ENCODE results near the gene SPAG6.

The SPAG6 gene

DNA sequence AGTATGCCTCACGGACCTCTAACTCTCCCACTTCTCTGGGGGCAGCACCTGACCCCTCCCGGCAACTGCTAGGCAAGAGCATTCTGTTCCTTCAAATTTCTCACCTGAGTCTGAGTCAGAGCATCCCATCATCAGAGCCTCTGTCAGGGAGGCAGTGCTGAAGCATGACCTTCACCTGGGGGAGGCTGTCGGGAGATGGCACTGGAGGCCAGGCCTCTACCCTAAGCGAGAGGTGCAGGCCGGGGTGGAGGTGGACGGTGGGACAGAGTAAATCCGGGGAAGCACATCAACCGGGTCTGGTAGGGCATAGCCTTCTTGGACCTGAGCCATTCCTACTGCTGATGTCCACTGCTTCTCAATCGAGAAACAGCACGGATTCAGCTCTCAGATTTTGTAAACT is 90.4 kb downstream of the SPAG6 start:
- no peak for DNase-seq (ENCODE audit: low spot score)

DNA sequence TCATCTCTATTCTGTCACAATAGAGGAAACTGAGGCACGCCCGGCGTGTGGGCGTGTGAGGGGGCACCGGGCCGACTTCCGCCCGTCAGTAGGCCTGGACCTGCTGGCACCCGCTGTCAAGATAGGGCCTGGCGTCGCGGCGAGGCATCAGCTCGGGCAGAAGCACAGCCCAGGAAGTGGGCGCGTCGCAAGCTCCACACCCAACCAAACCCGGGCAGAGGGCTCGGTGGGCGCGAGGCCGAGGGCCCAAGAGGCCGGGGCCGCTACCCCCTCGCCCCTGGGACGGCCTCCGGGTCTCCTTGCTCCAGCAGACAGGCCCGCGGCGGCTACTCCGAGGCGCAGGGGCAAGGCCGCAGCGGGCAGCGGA is 91.2 kb downstream of the SPAG6 start:
- DNase-seq (ENCODE audit: low spot score) = no peak

DNA sequence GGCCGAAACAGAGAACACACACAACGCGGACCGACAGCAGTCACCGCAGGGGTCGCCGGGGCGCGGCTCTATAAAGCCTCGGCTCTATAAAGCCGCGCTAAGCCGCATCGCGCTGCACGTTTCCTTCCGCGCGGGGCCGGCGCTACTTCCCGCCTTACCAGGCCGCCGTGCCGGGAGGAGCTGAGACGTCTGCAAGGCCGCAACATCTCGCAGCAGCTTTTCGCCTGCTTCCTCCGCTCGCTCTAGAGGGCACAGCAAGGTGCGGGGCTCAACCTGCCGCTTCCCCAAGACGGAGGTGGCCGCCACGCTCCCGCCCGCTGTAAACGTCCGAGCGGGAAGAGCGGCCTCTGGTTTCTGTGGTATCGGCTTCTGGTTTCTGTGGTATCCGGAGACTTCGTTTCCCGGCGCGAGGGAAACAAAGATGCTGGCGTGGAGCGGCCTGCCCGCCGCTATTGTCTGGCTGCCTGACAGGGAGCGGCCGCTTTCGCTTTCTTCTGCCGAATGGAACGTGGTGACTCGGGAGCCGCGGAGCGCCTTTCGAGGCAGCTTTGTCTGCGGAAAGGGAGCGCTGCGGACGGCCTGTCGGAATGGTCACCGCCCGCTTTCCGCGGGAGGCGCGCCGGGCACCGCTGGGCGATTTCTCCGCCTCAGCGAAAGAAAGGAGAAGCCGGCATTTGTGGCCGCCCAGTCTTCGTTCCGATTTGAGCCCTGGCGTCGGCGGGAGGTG is 91.8 kb downstream of the SPAG6 start:
- peak; percentile 80 for DNase-seq (ENCODE audit: low spot score)

DNA sequence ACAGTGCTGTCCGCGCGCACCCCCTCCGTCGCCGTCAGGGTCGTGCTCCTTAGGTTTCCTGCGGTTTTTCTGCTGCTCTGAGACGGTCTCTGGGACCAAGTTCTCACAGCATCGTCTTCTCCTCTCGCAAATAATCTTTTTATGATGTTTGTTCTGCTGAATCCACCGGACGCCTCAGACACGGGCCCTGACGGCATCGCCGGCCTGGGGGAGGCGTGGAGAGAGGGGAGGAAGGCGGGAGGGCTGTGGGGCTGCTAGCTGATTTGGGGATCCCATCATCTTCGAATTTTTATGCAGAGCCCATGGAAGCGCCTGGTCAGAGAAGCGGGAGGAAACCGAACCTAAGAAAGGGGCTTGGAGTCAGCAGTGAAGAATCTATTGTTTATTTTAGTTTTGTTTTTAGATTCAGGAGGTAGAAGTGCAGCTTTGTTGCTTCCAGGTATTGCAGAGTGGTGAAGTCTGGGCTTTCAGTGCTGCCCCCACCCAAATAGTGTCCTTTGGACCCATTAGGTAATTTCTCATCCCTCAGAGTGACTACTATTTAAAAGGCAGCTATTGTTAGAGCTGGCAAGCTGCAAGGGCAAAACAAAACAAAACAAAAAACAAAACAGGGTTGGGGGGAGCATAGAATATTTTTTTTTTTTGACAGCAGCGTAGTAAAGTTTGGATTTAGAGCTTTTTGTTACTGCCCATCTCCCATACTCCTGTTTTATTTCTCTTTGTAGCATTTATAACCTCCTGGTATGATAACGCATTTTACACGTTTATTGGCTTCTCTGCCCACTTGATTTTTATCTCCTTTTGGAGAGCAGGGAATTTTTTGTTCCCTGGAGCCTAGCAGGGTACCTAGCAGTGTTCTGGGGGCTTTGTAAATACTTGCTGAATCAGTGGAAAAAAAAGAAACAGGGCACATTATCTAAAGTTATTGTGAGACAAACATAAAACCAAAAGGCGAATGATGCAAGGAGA is 92.6 kb downstream of the SPAG6 start:
- DNase-seq (ENCODE audit: low spot score) = no peak

DNA sequence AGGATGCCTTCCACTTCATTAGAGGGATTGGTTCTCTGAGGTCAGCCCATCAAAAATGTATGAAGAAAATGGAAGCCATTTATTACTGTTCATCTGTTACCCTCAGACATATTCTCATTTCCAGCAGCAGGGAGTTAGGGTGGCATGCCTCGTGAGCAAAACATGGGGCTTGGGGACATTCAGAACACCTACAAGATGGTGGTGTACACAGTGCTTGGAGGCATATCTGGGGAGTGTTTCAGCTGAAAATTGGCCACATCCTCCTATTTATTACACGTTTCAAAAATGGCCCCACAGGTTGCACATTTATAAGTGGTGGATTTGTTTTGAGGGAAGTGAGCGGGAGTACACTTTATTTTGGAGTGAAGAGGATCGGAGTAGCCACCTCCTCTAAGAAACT is 93.4 kb downstream of the SPAG6 start:
- DNase-seq (ENCODE audit: low spot score) = no peak

DNA sequence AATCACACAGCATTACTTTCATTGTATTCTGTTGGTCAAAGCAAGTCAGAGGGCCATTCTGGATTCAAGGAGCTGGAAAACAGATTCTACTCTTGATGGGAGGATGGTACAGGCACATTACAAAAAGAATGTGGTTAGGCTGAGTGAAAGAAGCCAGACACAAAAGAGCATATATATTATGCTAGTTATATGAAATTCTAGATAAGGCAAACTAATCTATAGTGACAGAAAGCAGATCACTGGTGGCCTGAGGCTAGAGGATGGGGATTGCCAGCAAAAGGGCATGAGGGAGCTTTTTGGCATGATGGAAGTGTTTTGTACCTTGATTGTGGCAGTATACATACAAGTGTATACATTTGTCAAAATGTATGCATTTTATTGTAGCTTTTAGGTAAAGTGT is 96.8 kb downstream of the SPAG6 start:
- DNase-seq (ENCODE audit: low spot score) = no peak

DNA sequence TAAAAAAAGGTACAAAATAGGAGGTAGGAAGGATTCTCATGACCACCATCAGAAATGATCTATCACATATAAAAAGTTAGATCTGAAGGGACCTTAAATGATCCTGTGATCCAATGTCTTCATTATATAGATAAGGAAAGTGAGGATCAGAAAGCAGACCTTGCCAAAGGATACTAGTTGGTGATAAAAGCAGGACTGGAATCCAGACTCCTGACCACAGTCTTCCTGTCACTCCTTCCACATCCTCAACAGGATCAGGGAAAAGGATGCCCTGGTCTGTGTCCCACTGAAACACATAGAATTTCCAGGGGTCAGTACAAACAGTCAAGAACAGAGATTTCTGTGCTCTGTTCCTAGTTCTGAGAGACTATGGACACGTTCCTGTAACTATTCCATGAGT is 97.2 kb downstream of the SPAG6 start:
- no peak for DNase-seq (ENCODE audit: low spot score)

DNA sequence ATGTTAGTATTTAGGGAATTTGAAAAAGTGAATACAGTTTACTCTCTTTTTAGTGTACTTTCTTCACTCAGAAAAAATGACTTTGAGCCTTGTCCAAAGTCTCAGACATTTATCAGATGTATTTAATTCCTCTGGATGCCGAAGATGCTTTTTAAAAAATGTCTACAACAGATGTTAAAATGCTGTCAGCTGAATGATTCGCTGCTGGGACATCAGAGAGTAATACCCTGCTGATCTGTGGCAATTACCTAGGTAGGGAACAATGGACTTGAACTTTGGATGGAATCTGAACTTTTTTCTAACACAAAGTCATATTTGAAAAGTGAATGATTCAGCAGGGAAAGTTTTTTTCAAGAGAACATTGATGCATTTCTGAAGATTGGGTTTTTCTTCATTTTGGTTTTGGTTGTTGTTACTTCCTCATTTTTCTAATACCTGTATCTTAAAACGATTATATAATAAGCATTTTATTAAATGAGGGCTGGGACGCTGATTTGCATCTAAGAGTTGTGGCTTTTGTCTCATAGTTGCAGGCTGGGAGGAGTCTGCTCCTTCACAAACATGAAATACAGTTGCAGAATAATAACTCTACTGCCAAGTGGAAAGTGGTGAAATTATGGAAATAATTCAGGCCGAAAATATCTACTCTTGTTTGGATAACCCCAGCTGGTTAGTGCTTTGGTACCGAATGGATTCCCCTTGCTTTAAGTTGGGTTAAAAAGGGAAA is 98.0 kb downstream of the SPAG6 start:
- no peak for DNase-seq (ENCODE audit: low spot score)

DNA sequence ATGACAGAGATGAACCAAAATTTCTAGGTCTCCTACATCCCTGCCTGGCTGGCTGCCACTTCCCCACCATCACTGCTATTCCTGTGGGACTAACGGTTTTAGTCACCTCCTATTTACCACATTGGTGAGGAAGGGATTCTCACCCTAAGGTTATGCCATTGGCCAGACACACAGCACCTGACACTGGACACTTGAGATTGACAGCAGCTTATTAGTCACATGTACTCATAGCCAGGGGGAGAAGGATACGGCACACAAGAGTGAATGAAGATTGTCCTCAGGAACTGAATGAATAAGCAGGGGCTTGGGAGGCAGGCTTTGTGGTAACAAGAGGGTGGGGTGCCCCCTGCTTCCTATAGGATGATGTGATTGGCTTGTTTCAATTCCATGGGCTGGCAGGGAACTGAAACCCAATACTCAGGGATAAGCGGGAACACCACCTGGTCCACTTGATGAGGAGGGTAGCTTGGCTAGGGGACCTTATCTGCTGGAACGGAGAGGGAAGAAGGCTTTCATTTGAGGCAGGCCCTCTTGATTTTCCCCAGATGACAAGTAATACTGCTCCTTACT is 99.0 kb downstream of the SPAG6 start:
- no peak for DNase-seq (ENCODE audit: low spot score)

DNA sequence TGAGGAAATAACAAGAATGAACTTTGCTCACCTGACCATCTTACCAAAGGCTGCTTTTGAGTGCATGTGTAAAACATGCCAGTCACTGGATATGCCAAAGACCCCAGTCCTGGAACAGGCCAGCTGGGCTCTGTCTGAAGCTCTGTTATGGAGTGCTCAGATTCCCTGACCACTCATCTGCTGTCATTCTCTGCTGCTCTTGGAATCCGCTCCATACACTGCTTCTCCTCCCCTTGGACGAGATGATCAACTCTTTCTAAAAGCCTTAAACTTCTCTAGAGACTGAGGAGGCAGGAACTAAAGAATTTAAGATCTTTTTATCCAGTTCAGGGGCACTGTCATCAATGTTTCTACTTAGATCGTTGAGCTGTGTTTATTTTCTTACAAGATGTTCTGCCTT is 100.2 kb downstream of the SPAG6 start:
- DNase-seq (ENCODE audit: low spot score) = no peak

DNA sequence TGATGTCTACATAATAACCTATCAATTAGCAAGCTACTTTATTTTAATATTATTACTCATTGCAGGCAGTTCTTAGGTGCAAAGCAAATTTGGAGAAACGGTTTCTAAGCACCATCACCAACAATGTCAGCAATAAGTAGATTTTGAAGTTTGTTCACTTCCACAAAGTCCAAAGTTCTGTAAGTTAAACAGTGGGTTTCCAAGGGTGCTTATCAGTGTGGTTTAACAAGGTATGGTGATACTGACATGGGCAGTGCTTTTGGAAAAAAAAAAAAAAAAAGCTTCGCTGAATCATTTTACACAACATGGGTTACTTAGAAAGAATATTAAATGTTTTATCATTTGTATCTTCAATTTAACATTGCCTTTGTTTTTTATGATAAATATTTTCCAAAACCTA is 101.8 kb downstream of the SPAG6 start:
- DNase-seq (ENCODE audit: low spot score) = no peak

DNA sequence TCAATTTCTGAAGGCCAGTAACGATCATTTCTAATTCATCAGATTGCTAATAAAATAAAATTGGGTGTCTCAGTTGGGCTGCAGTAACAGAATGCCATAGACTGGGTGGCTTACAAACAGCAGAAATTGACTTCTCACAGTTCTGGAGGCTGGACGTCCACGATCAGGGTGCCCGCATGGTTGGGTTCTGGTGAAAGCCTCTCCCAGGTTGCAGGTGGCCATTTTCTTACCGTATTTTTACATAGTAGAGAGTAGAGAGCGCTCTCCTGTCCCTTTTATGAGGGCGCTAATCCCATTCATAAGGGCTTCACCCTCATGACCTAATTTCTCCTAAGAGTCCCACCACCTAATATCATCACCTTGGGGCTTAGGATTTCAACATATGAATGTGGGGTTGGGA is 106.0 kb downstream of the SPAG6 start:
- DNase-seq (ENCODE audit: low spot score) = no peak

DNA sequence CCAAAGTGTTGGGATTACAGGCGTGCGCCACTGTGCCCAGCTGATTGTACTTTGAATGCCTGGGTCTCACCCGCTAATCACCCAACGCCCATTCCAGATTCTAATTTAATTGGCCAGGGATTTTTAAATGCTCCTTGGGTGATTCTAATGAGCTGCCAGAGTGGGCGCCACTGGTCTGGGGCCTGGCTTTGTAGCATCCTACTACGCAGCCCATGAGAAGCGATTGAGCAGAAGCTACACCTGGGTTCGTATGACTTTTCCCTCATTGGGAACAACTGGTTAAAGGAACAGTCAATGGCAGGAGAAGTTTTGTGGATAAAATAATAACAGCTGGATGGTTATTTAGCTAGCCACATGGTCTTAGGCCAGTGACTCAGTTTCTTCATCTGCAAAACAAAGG is 108.0 kb downstream of the SPAG6 start:
- DNase-seq (ENCODE audit: low spot score) = no peak

DNA sequence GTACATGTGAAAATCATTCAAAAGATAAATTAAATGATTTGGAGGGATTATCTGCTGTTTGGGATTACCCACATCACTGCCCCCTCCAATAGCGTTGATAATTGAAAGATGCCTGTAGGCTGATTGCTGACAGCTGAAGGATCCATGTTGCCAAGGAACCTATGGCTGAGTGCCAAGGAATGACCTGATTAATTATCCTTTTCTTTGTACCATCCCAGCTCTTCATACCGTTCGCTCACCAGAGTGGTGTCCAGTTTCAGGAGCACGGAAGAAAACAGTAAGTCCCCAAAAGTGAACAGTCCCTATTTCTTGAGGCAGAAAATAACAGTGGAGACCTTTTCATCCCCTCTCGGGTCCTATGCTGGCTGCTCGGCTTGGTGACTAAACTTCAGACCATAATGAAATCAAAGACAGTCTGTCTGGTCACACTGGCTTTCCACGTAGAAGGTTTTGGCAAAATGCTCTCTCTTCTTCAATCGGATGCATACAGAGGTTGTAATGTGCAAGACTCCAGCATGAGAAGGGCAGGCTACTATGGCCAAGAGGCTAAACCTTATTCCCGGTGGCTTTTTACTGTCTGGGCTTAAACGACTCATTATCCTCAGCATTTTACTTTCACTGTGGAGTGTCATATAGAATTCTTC is 108.8 kb downstream of the SPAG6 start:
- DNase-seq (ENCODE audit: low spot score) = no peak

DNA sequence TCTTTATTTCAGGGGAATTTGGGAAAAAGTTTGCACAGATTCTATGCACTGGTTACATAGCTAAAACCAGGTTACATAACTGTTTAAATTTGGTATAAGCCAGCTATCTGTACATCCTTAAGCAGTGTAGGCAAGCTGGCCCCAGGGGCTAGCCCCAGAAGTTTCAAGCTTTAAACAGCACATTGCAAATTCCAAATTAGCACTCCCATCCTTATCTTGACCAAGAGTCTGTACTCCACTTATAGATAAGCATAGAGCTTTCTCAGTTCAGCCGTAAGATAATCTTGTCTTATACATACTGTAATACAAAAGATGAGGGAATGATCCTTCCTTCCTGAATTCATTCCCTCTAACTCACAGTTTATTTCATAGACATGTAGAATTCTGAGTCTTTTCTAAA is 109.3 kb downstream of the SPAG6 start:
- no peak for DNase-seq (ENCODE audit: low spot score)

DNA sequence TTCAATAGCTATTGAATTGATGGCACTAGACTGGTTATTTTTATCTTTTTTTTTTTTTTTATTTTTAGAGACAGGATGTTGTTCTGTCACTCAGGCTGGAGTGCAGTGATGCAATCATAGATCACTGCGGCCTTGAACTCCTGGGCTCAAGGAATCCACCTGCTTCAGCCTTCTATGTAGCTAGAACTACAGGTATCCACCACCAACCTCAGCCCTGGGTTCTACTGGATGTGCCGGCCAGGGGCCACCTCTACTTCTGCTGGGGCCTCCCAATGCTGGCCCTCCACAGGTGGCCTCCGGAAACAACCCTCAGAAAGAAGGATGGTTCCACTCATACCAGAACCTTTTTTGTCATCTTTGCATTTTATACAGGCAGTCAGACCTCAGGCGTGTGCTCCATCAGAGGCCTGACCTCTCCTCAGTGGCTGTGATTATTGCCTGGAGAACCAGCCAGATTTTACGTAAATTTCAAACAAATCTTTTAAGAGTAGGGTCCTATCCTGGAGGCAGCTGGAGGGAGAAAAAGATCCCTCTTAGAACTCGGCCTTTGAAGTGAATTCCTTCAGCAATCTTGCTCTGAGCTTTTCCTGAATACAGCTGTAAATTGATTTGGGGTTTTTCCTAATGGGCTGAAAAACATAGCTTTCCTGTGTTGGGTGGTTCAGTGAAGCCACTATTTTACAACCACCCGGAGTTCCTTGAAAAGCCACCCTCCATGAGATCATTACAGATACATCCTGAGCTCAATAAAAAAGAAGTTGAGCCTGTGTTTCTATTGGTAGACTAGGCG is 110.0 kb downstream of the SPAG6 start:
- no peak for DNase-seq (ENCODE audit: low spot score)

DNA sequence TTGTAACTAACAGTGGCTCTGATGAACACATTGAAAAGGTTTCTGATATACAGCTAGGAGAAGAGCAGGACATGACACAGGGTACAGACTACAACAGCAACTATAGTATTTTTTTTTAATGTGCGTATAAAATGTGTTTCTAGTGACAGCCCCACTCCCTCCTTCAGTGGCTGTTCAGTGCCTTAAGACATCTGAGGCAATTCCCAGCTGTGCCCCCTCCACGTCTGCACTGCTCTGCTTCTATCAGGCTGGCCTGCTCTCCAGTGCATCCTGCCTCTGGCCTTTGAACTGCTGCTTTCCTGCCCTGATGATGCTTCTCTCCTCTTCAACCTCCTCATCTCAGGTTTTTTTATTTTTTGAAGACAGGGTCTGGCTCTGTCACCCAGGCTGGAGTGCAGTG is 111.2 kb downstream of the SPAG6 start:
- DNase-seq (ENCODE audit: low spot score) = no peak

DNA sequence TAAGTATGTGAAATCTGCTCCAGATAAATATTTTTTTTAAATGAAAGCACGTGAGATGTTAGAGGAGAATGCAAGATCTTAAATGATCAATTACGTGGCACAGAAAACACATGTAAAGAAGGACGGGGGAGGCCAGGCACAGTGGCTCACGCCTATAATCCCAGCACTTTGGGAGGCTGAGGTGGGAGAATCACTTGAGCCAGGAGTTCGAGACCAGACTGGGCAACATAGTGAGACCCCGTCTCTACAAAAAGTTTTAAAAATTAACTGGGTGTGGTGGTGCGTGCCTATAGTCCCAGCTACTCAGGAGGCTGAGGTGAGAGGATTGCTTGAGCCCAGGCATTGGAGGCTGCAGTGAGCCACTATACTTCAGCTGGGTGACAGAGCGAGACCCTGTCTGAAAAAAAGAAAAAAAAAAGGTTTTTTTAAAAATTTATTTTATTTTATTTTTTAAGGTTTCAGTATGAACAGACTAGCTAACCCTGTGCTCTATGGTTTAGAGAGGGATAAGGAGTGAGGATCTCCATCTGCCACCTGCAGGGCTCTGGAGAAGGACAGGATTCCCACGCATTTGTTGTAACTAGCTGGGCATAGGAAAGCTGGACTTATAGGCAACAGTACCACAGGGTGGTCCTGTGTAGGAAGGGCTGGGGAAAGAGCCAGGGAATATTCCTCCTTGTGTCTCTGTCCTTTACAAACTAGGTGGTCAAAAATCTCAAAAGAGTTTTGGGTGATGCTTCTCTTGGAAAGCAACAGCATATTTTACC is 113.2 kb downstream of the SPAG6 start:
- DNase-seq (ENCODE audit: low spot score) = no peak

DNA sequence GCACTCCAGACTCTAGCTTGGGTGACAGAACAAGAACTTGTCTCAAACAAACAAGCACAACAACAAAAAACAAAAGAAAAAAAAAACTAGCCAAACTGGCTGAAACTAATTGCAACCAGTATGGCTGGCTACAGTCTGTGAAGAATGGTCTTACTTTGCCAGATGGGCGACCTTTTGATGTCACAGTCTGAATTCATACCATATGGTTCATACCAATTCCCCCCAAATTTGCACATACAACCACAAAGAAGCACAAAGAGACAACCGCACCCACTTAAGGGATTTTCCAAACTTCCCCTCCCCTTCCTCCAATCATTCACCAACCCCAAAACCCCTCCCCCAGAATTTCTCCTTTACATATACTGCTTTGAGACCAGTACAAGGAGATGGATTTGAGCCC is 114.2 kb downstream of the SPAG6 start:
- DNase-seq (ENCODE audit: low spot score) = no peak

DNA sequence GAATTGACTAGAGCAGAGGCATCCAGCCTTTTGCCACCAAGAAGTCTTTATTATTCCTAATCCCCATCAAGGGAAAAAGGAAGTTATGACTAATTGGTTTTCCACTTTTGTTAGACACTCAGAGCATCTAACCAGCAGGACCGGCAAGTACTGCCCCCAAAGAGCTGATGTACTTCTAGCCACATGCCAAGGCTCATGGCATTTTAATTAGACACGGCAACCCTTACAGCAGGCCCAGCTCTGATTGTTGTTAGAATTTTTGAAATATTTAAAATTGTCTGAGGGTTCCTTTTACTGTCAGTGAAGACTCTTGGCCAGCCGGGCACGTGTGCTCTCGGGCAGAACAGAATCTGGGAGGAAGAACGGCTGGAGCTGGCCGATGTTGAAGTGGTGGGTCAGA is 114.8 kb downstream of the SPAG6 start:
- no peak for DNase-seq (ENCODE audit: low spot score)

Measured in kidney capillary endothelial cell (primary cell).